ENCODE data around the gene GPR156.
"Not testable (repeated sequence)": the region's sequence is repeated elsewhere in the genome, so short reads cannot be mapped to it uniquely, and the experiment has no call there.

GPR156 gene

GRCh38 chr3:120171134-120171873 lies 113.7 kb downstream of the GPR156 start:
- no peaks in the 10 kb centered on the region for H3K4me1 Mint-ChIP-seq
- no peak overlapping the region for H3K4me3 Mint-ChIP-seq
- H3K27me3 Mint-ChIP-seq: no peaks in the 10 kb centered on the region
- H3K27ac Mint-ChIP-seq: no peak overlapping the region
- no peaks in the 10 kb centered on the region for H3K36me3 Mint-ChIP-seq
- no peak for DNase-seq
- ATAC-seq (replicated peaks): no peak
- no peaks in the 10 kb centered on the region for H3K9me3 Mint-ChIP-seq

GRCh38 chr3:120170223-120170622 lies 114.8 kb downstream of the GPR156 start:
- no peaks in the 10 kb centered on the region for H3K27me3 Mint-ChIP-seq
- no peak for DNase-seq
- H3K9me3 Mint-ChIP-seq: no peaks in the 10 kb centered on the region
- H3K4me3 Mint-ChIP-seq: no peak overlapping the region
- no peaks in the 10 kb centered on the region for H3K4me1 Mint-ChIP-seq
- no peak overlapping the region for H3K27ac Mint-ChIP-seq
- no peaks in the 10 kb centered on the region for H3K36me3 Mint-ChIP-seq
- ATAC-seq (replicated peaks): no peak

GRCh38 chr3:120169407-120169806 lies 115.6 kb downstream of the GPR156 start:
- no peaks in the 10 kb centered on the region for H3K9me3 Mint-ChIP-seq
- no peak overlapping the region for H3K4me3 Mint-ChIP-seq
- H3K36me3 Mint-ChIP-seq: no peaks in the 10 kb centered on the region
- DNase-seq: no peak
- H3K27ac Mint-ChIP-seq: no peak overlapping the region
- H3K4me1 Mint-ChIP-seq: no peaks in the 10 kb centered on the region
- ATAC-seq (replicated peaks): no peak
- H3K27me3 Mint-ChIP-seq: no peaks in the 10 kb centered on the region

GRCh38 chr3:120168611-120169010 lies 116.4 kb downstream of the GPR156 start:
- no peaks in the 10 kb centered on the region for H3K36me3 Mint-ChIP-seq
- H3K4me3 Mint-ChIP-seq: no peak overlapping the region
- no peaks in the 10 kb centered on the region for H3K9me3 Mint-ChIP-seq
- no peak for ATAC-seq (replicated peaks)
- no peak for DNase-seq
- H3K27ac Mint-ChIP-seq: no peak overlapping the region
- no peaks in the 10 kb centered on the region for H3K27me3 Mint-ChIP-seq
- H3K4me1 Mint-ChIP-seq: no peaks in the 10 kb centered on the region

- H3K36me3 Mint-ChIP-seq: no peaks in the 10 kb centered on the region
- ATAC-seq (replicated peaks) (no peak), DNase-seq (no peak)
- H3K4me1 Mint-ChIP-seq: no peaks in the 10 kb centered on the region
- no peak overlapping the region for H3K4me3 Mint-ChIP-seq
- no peak overlapping the region for H3K27ac Mint-ChIP-seq
- no peaks in the 10 kb centered on the region for H3K27me3 Mint-ChIP-seq
- no peaks in the 10 kb centered on the region for H3K9me3 Mint-ChIP-seq
Measured at GRCh38 chr3:120168038-120168437, 117.0 kb downstream of the GPR156 start.

- no peaks in the 10 kb centered on the region for H3K9me3 Mint-ChIP-seq
- no peaks in the 10 kb centered on the region for H3K27me3 Mint-ChIP-seq
- no peaks in the 10 kb centered on the region for H3K4me1 Mint-ChIP-seq
- DNase-seq: no peak
- H3K4me3 Mint-ChIP-seq: no peak overlapping the region
- no peak for ATAC-seq (replicated peaks)
- no peak overlapping the region for H3K27ac Mint-ChIP-seq
- no peaks in the 10 kb centered on the region for H3K36me3 Mint-ChIP-seq
Measured at GRCh38 chr3:120167488-120167887, 117.5 kb downstream of the GPR156 start.

- peaks cover 3 to 4% of the 10 kb centered on the region in 2 donors for H3K9me3 Mint-ChIP-seq
- no peaks in the 10 kb centered on the region for H3K36me3 Mint-ChIP-seq
- no peak overlapping the region for H3K27ac Mint-ChIP-seq
- DNase-seq (no peak), ATAC-seq (replicated peaks) (no peak)
- peaks cover 6% of the 10 kb centered on the region in 2 donors for H3K4me1 Mint-ChIP-seq
- H3K27me3 Mint-ChIP-seq: no peaks in the 10 kb centered on the region
- no peak overlapping the region for H3K4me3 Mint-ChIP-seq
Measured at GRCh38 chr3:120163816-120164215, 121.2 kb downstream of the GPR156 start.

GRCh38 chr3:120163026-120163425 lies 122.0 kb downstream of the GPR156 start:
- H3K4me3 Mint-ChIP-seq: no peak overlapping the region
- H3K9me3 Mint-ChIP-seq: peaks cover 3 to 4% of the 10 kb centered on the region in 2 donors
- H3K4me1 Mint-ChIP-seq: peaks cover 6% of the 10 kb centered on the region in 2 donors
- ATAC-seq (replicated peaks): no peak
- H3K36me3 Mint-ChIP-seq: no peaks in the 10 kb centered on the region
- no peak overlapping the region for H3K27ac Mint-ChIP-seq
- no peak for DNase-seq
- H3K27me3 Mint-ChIP-seq: no peaks in the 10 kb centered on the region

GRCh38 chr3:120162400-120162799 lies 122.6 kb downstream of the GPR156 start:
- no peak overlapping the region for H3K4me3 Mint-ChIP-seq
- no peaks in the 10 kb centered on the region for H3K27me3 Mint-ChIP-seq
- H3K27ac Mint-ChIP-seq: no peak overlapping the region
- peaks cover 6% of the 10 kb centered on the region in 2 donors for H3K4me1 Mint-ChIP-seq
- H3K9me3 Mint-ChIP-seq: peaks cover 3 to 4% of the 10 kb centered on the region in 2 donors
- H3K36me3 Mint-ChIP-seq: no peaks in the 10 kb centered on the region
- ATAC-seq (replicated peaks) (no peak), DNase-seq (no peak)

- Mint-ChIP-seq H3K27me3 (no peaks in the 10 kb centered on the region), H3K36me3 (no peaks in the 10 kb centered on the region), H3K4me3 (no peak overlapping the region), H3K9me3 (peaks cover 3 to 4% of the 10 kb centered on the region in 2 donors), H3K4me1 (peaks cover 6% of the 10 kb centered on the region in 2 donors), H3K27ac (no peak overlapping the region)
- DNase-seq: no peak
- no peak for ATAC-seq (replicated peaks)
Measured at GRCh38 chr3:120161902-120162301, 123.1 kb downstream of the GPR156 start.

- peaks cover 0 to 4% of the 10 kb centered on the region in 2 donors for H3K27me3 Mint-ChIP-seq
Measured at GRCh38 chr3:120160050-120160449, 125.0 kb downstream of the GPR156 start.

GRCh38 chr3:120157681-120158080 lies 127.3 kb downstream of the GPR156 start:
- no peak overlapping the region for H3K4me3 Mint-ChIP-seq
- no peak for DNase-seq
- H3K9me3 Mint-ChIP-seq: peaks cover 22 to 23% of the 10 kb centered on the region in 2 donors
- no peak for ATAC-seq (replicated peaks)
- no peak overlapping the region for H3K27ac Mint-ChIP-seq
- peaks cover 10 to 17% of the 10 kb centered on the region in 2 donors for H3K36me3 Mint-ChIP-seq
- peaks cover 6% of the 10 kb centered on the region in 2 donors for H3K4me1 Mint-ChIP-seq
- peaks cover 2 to 4% of the 10 kb centered on the region in 2 donors for H3K27me3 Mint-ChIP-seq

More at GRCh38 chr3:120160050-120160449, 125.0 kb downstream of the GPR156 start:
- DNase-seq (no peak), ATAC-seq (replicated peaks) (no peak)
- H3K9me3 Mint-ChIP-seq: peaks cover 14 to 15% of the 10 kb centered on the region in 2 donors
- peaks cover 5 to 10% of the 10 kb centered on the region in 2 donors for H3K36me3 Mint-ChIP-seq
- no peak overlapping the region for H3K27ac Mint-ChIP-seq
- H3K4me3 Mint-ChIP-seq: no peak overlapping the region
- peaks cover 6% of the 10 kb centered on the region in 2 donors for H3K4me1 Mint-ChIP-seq

GRCh38 chr3:120157113-120157512 lies 127.9 kb downstream of the GPR156 start:
- Mint-ChIP-seq H3K27me3 (peaks cover 4 to 5% of the 10 kb centered on the region in 2 donors), H3K9me3 (peaks cover 21 to 22% of the 10 kb centered on the region in 2 donors), H3K36me3 (peaks cover 10 to 17% of the 10 kb centered on the region in 2 donors), H3K4me1 (peaks cover 3 to 5% of the 10 kb centered on the region in 2 donors), H3K27ac (no peak overlapping the region), H3K4me3 (no peak overlapping the region)
- ATAC-seq (replicated peaks) (no peak), DNase-seq (no peak)

GRCh38 chr3:120156699-120157098 lies 128.3 kb downstream of the GPR156 start:
- Mint-ChIP-seq H3K4me1 (peaks cover 0 to under 1% of the 10 kb centered on the region in 2 donors), H3K9me3 (peaks cover 18 to 20% of the 10 kb centered on the region in 2 donors), H3K36me3 (peaks cover 10 to 17% of the 10 kb centered on the region in 2 donors)

GRCh38 chr3:120155694-120156093 lies 129.3 kb downstream of the GPR156 start:
- H3K36me3 Mint-ChIP-seq: peaks cover 10 to 17% of the 10 kb centered on the region in 2 donors
- H3K4me3 Mint-ChIP-seq; H3K27ac Mint-ChIP-seq; DNase-seq; H3K4me1 Mint-ChIP-seq; ATAC-seq (replicated peaks): not testable (repeated sequence)
- H3K9me3 Mint-ChIP-seq: peaks cover 18 to 20% of the 10 kb centered on the region in 2 donors
- H3K27me3 Mint-ChIP-seq: peaks cover 5 to 11% of the 10 kb centered on the region in 2 donors

More at GRCh38 chr3:120156699-120157098, 128.3 kb downstream of the GPR156 start:
- ATAC-seq (replicated peaks) (no peak), DNase-seq (no peak)
- peaks cover 5 to 7% of the 10 kb centered on the region in 2 donors for H3K27me3 Mint-ChIP-seq
- H3K27ac Mint-ChIP-seq: no peak overlapping the region
- no peak overlapping the region for H3K4me3 Mint-ChIP-seq

Measured in stimulated activated naive B cell treated with anti-CD40 and anti-IgM and Interleukin-4, amounts not matched to agents 10 μg/mL and 1 μg/mL and 100 μg/mL, for 72 hours (primary cell).